GM18526 (cell line): ENCODE data around the gene LTC4S.

Experiments used
- POLR2A ChIP-seq: IDR thresholded peaks from 3 replicates; pipeline ENCODE4 v1.6.1; 2011; ENCODE audit not compliant: insufficient read length; ENCODE audit errors: extremely low read depth

The LTC4S gene

DNA sequence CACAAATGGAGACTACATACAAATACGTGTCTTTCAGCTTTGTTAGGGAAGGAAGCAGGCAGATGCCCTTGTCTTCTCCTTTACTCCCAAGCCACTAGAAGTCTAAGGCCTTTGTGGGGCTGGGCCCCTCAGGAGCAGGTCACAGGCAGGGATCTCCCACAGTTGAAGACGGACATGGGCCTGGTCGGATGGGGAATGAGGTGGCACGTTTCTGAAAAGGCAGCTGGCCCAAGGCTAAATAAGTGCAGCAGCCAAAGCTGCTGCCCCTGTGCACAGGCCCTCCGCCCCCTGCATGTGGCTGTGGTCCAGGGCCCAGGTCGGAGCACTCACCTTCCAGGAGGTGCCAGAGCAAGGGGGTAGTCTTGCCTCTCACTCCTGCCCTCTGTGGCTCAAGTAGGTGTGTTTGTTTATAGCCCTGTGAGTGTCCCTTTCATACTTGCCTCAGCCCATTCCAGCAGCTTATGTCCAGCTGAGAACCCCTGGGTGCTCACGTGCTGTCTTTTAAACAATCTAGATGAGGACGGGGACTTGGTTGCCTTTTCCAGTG is 28.7 kb downstream of the LTC4S start:
- TF ChIP-seq POLR2A = no peak

DNA sequence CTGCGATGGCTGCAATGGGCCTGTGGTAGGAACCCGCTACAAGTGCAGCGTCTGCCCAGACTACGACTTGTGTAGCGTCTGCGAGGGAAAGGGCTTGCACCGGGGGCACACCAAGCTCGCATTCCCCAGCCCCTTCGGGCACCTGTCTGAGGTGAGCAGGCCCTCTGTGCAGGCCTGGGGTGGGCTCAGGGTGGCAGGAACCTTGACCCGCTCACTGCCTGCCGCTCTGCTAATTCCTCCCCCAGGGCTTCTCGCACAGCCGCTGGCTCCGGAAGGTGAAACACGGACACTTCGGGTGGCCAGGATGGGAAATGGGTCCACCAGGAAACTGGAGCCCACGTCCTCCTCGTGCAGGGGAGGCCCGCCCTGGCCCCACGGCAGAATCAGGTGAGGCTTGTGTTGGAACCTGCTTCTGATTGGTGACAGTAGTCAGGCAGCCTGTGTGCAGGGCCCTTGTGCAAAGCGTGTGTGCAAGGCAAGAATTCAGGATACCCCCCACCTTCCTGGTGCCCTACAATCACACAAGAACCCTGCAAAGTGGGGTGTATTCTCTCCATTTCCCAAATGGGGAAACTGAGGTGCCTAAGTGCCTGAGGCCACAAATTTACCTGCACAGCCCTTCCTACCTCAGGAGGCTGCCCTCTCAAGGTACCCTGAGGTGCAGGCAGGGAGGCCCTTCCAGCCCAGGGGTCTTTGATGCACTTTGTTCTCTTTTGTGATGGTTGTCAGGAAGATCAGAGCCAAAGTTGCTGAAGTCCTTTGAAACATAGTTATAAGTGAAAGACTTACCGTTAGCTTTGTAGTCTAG is 30.4 kb downstream of the LTC4S start:
- no peak for TF ChIP-seq POLR2A

DNA sequence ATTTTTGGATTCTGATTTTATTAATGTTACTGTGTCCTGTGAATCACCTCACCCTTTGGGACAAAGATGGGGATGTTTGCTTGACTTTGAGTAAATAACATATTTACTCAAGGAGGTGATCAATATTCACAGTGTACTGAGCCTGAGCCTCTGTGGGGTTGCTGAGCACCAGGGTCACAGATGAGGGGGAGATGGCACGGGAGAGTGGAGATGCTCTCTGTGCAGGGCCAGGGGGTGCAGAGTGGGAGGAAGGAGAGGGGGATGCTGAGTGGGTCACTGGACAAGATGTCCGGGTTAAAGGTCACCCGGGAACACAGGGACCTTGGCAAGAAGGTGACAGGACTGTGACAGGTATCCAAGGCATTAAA is 30.9 kb downstream of the LTC4S start:
- TF ChIP-seq POLR2A = no peak

- TF ChIP-seq POLR2A = no peak
Measured at GRCh38 chr5:179825655-179826182, 31.9 kb downstream of the LTC4S start.

DNA sequence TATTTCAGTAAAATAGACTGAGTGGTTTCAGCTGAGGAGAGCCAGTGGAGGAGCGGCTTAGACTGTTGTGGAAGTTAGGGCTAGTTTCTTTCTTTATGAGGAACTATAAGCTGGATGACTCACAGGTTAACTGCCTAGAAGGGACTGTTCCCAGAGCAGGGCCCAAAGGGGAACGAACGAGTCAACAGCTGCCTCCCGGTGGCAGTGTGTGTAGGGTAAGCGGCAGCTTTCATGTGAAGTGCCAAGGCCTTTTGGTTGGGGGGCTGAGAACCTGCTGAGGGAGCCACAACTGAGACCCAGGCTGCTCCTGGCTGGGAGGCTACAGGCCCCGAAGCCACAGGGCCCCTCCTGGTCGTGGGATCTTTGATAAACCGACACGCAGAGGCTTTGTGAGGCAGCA is 33.9 kb downstream of the LTC4S start:
- no peak for TF ChIP-seq POLR2A

DNA sequence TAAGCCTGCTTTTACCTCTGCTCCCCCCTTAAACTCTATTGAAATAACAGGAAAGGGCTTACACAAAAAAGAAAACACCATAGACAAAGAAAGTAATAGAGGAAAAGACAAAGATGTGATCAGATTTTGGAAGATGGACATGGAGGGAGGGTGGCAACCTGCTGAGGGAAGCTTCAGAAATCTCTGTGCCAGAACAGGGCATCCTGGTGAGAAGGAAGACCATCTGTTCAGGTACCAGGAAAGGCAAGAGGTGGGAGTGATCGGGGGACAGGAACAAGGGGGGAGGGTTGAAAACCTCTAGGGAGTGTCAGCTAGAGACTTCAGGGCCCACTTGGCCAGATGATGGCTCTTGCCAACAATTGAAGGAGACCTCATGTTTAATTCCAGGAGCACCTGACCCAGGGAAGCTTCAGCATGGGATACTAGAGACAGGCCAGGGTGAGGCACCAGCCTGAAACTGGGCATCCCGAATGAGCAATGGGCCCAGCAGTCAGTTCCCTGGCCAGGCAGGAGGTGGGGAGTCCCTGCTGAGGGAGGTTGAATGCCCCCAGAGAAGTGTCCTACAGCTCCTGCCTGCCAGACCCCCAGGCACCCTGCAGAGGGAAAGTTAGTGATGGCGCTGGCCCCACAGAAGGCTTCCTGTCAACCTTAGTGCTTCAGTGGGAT is 35.1 kb downstream of the LTC4S start:
- TF ChIP-seq POLR2A = no peak

- no peak for TF ChIP-seq POLR2A
Measured at GRCh38 chr5:179829732-179830435, 36.1 kb downstream of the LTC4S start.

- no peak for TF ChIP-seq POLR2A
Measured at GRCh38 chr5:179830818-179831468, 37.2 kb downstream of the LTC4S start.

- TF ChIP-seq POLR2A = no peak
Measured at GRCh38 chr5:179832039-179832745, 38.4 kb downstream of the LTC4S start.

- TF ChIP-seq POLR2A = no peak
Measured at GRCh38 chr5:179833056-179833708, 39.4 kb downstream of the LTC4S start.

DNA sequence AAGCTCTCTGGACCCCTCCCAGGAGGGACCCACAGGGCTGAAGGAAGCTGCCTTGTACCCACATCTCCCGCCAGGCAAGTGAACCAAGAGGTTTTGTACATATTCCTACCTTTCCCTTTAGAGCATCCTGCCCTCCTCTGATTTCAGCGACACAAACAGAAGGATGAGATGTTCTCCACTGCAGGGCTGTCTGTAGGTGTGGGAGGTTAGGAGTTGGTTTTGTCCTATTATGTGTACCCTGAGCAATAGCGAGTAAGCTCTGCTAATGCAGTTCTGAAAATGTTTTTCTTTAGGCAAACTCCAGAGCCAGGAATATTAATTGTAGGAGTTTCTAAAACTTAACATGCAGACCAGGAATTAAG is 39.9 kb downstream of the LTC4S start:
- no peak for TF ChIP-seq POLR2A

DNA sequence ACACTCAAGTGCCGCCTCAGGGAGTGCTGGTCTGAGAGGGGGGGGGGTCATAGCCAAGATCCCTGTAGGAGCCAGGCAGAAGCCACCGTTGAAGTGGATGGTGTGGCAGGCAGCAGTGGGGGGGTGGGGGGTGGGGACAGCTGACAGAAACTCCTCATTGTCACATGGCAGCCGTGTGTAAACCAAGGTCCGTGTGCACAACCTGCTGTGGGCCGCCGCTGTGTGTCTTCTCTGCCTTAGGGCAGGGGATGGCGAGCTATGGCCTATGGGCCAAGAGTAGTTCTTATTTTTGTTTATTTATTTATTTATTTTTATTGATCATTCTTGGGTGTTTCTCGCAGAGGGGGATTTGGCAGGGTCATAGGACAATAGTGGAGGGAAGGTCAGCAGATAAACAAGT is 40.3 kb downstream of the LTC4S start:
- TF ChIP-seq POLR2A = no peak

DNA sequence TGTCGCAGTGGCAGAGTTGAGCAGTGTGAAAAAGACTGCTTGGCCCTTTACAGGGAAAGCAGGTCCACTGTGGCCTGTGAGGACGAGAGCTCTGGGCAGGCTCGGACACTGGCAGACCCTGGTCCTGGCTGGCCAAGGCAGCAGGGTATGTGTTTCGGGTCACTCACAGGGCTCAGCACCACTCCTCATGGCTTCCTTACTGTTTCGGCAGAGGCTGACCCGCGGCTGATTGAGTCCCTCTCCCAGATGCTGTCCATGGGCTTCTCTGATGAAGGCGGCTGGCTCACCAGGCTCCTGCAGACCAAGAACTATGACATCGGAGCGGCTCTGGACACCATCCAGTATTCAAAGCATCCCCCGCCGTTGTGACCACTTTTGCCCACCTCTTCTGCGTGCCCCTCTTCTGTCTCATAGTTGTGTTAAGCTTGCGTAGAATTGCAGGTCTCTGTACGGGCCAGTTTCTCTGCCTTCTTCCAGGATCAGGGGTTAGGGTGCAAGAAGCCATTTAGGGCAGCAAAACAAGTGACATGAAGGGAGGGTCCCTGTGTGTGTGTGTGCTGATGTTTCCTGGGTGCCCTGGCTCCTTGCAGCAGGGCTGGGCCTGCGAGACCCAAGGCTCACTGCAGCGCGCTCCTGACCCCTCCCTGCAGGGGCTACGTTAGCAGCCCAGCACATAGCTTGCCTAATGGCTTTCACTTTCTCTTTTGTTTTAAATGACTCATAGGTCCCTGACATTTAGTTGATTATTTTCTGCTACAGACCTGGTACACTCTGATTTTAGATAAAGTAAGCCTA is 42.6 kb downstream of the LTC4S start:
- TF ChIP-seq POLR2A = no peak
